HCT116 (cell line): ENCODE measurements around the gene METTL26. TPM values are rescaled to one million over a fixed set of nuclear protein-coding genes. Genes with fewer than 3 reads are reported as not detected.

Experiments
- ATAC-seq: fragments of 200-7000 bp; cut with Tn5 transposase; 2 replicates; pipeline ENCODE4 v1.9.1; 2020; ENCODE audit warnings: mild to moderate bottlenecking, moderate library complexity
- BruUV-seq: library from RNA; stranded (reverse); fragments of 400-500 nt; replicated peaks from 2 replicates; lab custom pipeline; 2021; lab: Mats Ljungman, UMichigan
- CTCF ChIA-PET: fragments of 300-600 bp; sonication (Branson Sonifier 250); formaldehyde crosslinking; loops from one replicate; lab custom pipeline; 2021; ENCODE audit warnings: antibody characterized with exemption; lab: Charles Lee
- POLR2A ChIA-PET: fragments of 300-600, 350-600 bp; sonication (Branson Sonifier 250); formaldehyde crosslinking; loops from one replicate; lab custom pipeline; 2021; ENCODE audit warnings: antibody characterized with exemption; lab: Charles Lee
- RAD21 ChIA-PET, 2 experiments: fragments of 300-600 bp; sonication (Branson Sonifier 250); formaldehyde crosslinking; loops; one replicate each; lab custom pipeline; 2023; ENCODE audit warnings: low total read pairs in 2 of 2; ENCODE audit not compliant: uncharacterized antibody in 2 of 2, unreplicated experiment in 2 of 2, low non-redundant PET in 1 of 2; lab: Charles Lee
- DNase-seq: peaks from one replicate; pipeline ENCODE4 v3.0.0-alpha.2; 2010; ENCODE audit warnings: low read depth, low spot score
- H2AFZ ChIP-seq: fragments of 200-600 bp; shearing (Covaris generic), sonication (generic); 2 replicates; pipeline ENCODE4 v1.6.1; 2017; ENCODE audit warnings: low read depth, mixed run types, mixed read lengths, antibody characterized with exemption, low read length; ENCODE audit not compliant: poor library complexity, severe bottlenecking
- H3K27ac ChIP-seq: 2 replicates; pipeline ENCODE4 v1.5.1; 2012; ENCODE audit warnings: low read depth, low read length
- H3K27me3 ChIP-seq: fragments of 200-600 bp; sonication (generic); 2 replicates; pipeline ENCODE4 v1.6.1; 2016; ENCODE audit warnings: mixed run types, low read length, mixed read lengths; ENCODE audit not compliant: insufficient read depth
- H3K36me3 ChIP-seq, 2 experiments: fragments of 200-500 bp in 1 of 2; fragments of 200-600 bp in 1 of 2; sonication (Bioruptor generic) in 1 of 2; sonication (generic) in 1 of 2; 2 replicates each; pipeline versions ENCODE4 v1.5.1 to v1.6.1; 2014 to 2016; ENCODE audit warnings: low read length in 2 of 2, inconsistent platforms in 1 of 2, mixed read lengths in 1 of 2, mixed run types in 1 of 2; ENCODE audit not compliant: insufficient read depth in 2 of 2, control insufficient read depth in 1 of 2
- H3K4me1 ChIP-seq, 2 experiments: fragments of 200-600 bp in 1 of 2; sonication (generic) in 1 of 2; 2 replicates each; pipeline versions ENCODE4 v1.5.1 to v1.6.1; 2012 to 2017; ENCODE audit warnings: low read length in 2 of 2, inconsistent platforms in 1 of 2, mild to moderate bottlenecking in 1 of 2, mixed read lengths in 1 of 2, mixed run types in 1 of 2, moderate library complexity in 1 of 2; ENCODE audit not compliant: insufficient read depth in 2 of 2, control insufficient read depth in 1 of 2
- H3K4me2 ChIP-seq: fragments of 200-600 bp; sonication (generic); 2 replicates; pipeline ENCODE4 v1.6.1; 2017; ENCODE audit warnings: mixed run types, low read length, mixed read lengths
- H3K4me3 ChIP-seq, 2 experiments: fragments of 200-600 bp in 1 of 2; sonication (generic) in 1 of 2; replicated peaks in 1 of 2; 2 replicates each; pipeline ENCODE4 v1.5.1; 2011 to 2016; ENCODE audit warnings: low read length in 2 of 2, control low read depth in 1 of 2, low read depth in 1 of 2, mild to moderate bottlenecking in 1 of 2, mixed read lengths in 1 of 2, mixed run types in 1 of 2
- H3K79me2 ChIP-seq: fragments of 200-600 bp; sonication (generic); 2 replicates; pipeline ENCODE4 v1.6.1; 2017; ENCODE audit warnings: mild to moderate bottlenecking, mixed run types, low read length, moderate library complexity, mixed read lengths; ENCODE audit not compliant: insufficient read depth
- H3K9ac ChIP-seq: fragments of 200-600 bp; sonication (generic); 2 replicates; pipeline ENCODE4 v1.6.1; 2016; ENCODE audit warnings: low read length, mixed read lengths
- H3K9me2 ChIP-seq: fragments of 200-600 bp; sonication (generic), shearing (Covaris generic); 2 replicates; pipeline ENCODE4 v1.6.1; 2017; ENCODE audit warnings: mixed run types, mild to moderate bottlenecking, moderate library complexity; ENCODE audit not compliant: insufficient read depth
- H3K9me3 ChIP-seq, 2 experiments: fragments of 200-500 bp in 1 of 2; fragments of 200-600 bp in 1 of 2; sonication (Bioruptor generic) in 1 of 2; sonication (generic) in 1 of 2; 2 replicates each; pipeline ENCODE4 v1.6.1; 2014 to 2017; ENCODE audit warnings: low read length in 2 of 2, mixed read lengths in 2 of 2, inconsistent platforms in 1 of 2, low read depth in 1 of 2, mild to moderate bottlenecking in 1 of 2, mixed run types in 1 of 2, moderate library complexity in 1 of 2; ENCODE audit not compliant: control insufficient read depth in 1 of 2, insufficient read depth in 1 of 2
- H4K20me1 ChIP-seq: fragments of 200-600 bp; sonication (generic), shearing (Covaris generic); 2 replicates; pipeline ENCODE4 v1.6.1; 2017; ENCODE audit warnings: mixed run types, mild to moderate bottlenecking, moderate library complexity; ENCODE audit not compliant: insufficient read depth
- JUND ChIP-seq: IDR thresholded peaks from 2 replicates; pipeline ENCODE4 v1.6.1; 2012
- MAX ChIP-seq: IDR thresholded peaks from 2 replicates; pipeline ENCODE4 v1.6.1; 2012
- POLR2AphosphoS5 ChIP-seq: IDR thresholded peaks from 2 replicates; pipeline ENCODE4 v1.6.1; 2011; ENCODE audit warnings: mild to moderate bottlenecking, low read depth, low read length, moderate library complexity
- RAD21 ChIP-seq: IDR thresholded peaks from 2 replicates; pipeline ENCODE4 v1.6.1; 2012; ENCODE audit warnings: low read depth, mild to moderate bottlenecking
- REST ChIP-seq: IDR thresholded peaks from 2 replicates; pipeline ENCODE4 v1.6.1; 2012; ENCODE audit warnings: low read depth
- ZFX ChIP-seq: fragments of 450-650 bp; IDR thresholded peaks from 2 replicates; pipeline ENCODE4 v1.6.1; 2017
- ZNF274 ChIP-seq: fragments of 200-500 bp; sonication (Bioruptor generic); IDR thresholded peaks from 2 replicates; pipeline ENCODE4 v1.6.1; 2014; ENCODE audit warnings: mild to moderate bottlenecking, low read depth, low read length, inconsistent platforms
- intact Hi-C: fragments of 100-400 bp; cut with micrococcal nuclease; formaldehyde crosslinking; loops from 2 replicates; pipeline ENCODE4 v1.10.0; 2022
- total RNA-seq: library from RNA; stranded (reverse); gene quantifications from one replicate; pipeline ENCODE4 v1.2.1, GENCODE V29; 2021; ENCODE audit not compliant: unreplicated experiment

METTL26 gene
- total RNA-seq, 1 experiment from 2014 or later, result 85.7 TPM

GRCh38 chr16:642189-643049 is 6.3 kb upstream of the METTL26 start:
- POLR2A ChIA-PET, result no interaction called here
- intact Hi-C loops, result no loop called here

More at GRCh38 chr16:642189-643049, 6.3 kb upstream of the METTL26 start:
- Histone ChIP-seq H3K4me1 (peaks cover 14 to 46% of the 10 kb centered on the region in 2 experiments), H3K79me2 (peaks cover 23% of the 10 kb centered on the region), H3K27me3 (no peaks in the 10 kb centered on the region), H3K4me3 (peak overlapping the region; percentile 56 to 67), H3K9ac (peak overlapping the region; percentile 82), H3K36me3 (no peaks in the 10 kb centered on the region), H3K4me2 (peak overlapping the region; percentile 76), H2AFZ (no peak overlapping the region), H3K9me3 (no peaks in the 10 kb centered on the region), H3K9me2 (no peaks in the 10 kb centered on the region), H3K27ac (peak overlapping the region; percentile 90), H4K20me1 (no peaks in the 10 kb centered on the region)
- no peak for DNase-seq
- RAD21 ChIA-PET, result no interaction called here
- CTCF ChIA-PET, result no interaction called here
- BruUV-seq, result TSS peak; percentile 41
- TF ChIP-seq ZNF274 (no peak), POLR2AphosphoS5 (peak; percentile 12; the same call in 1 of the 2 replicates), ZFX (peak; percentile 72), JUND (no peak), REST (no peak), RAD21 (no peak), MAX (peak; percentile 52; the same call in 1 of the 2 replicates)
- peak; percentile 54 for ATAC-seq
